Measurements from ENCODE around the gene GFY. TPM values are rescaled to one million over a fixed set of nuclear protein-coding genes. Genes with fewer than 3 reads are reported as not detected.

Gene GFY
- total RNA-seq, 6 experiments from 2014 or later, result not detected

- Mint-ChIP-seq H3K4me1 (ENCODE audit: low read depth) (peaks cover 11% of the 10 kb centered on the region), H3K27ac (no peak overlapping the region), H3K27me3 (ENCODE audit: insufficient read depth) (peaks cover 81% of the 10 kb centered on the region), H3K9me3 (no peaks in the 10 kb centered on the region), H3K4me3 (no peak overlapping the region; the same call in 1 of the 2 replicates), H3K36me3 (ENCODE audit: low read depth) (no peaks in the 10 kb centered on the region; the same call in 1 of the 2 replicates)
- TF ChIP-seq CTCF (IDR thresholded peaks at IDR 0.05), result no peak
- no peak for DNase-seq
Measured at GRCh38 chr19:49423985-49424303, 1.2 kb upstream of the GFY start.

- Mint-ChIP-seq H3K27ac (no peak overlapping the region), H3K36me3 (ENCODE audit: low read depth) (no peaks in the 10 kb centered on the region; the same call in 1 of the 2 replicates), H3K4me3 (no peak overlapping the region), H3K4me1 (ENCODE audit: low read depth) (peaks cover 11% of the 10 kb centered on the region), H3K27me3 (ENCODE audit: insufficient read depth) (peaks cover 84% of the 10 kb centered on the region), H3K9me3 (no peaks in the 10 kb centered on the region)
- DNase-seq, result no peak
- no peak for TF ChIP-seq CTCF (IDR thresholded peaks at IDR 0.05)
Measured at GRCh38 chr19:49425922-49426592, 869 bp downstream of the GFY start.

- Mint-ChIP-seq H3K27ac (no peak overlapping the region), H3K4me1 (ENCODE audit: low read depth) (peaks cover 11% of the 10 kb centered on the region), H3K9me3 (peaks cover 4% of the 10 kb centered on the region; the same call in 1 of the 2 replicates), H3K27me3 (ENCODE audit: insufficient read depth) (peaks cover 81% of the 10 kb centered on the region), H3K4me3 (no peak overlapping the region), H3K36me3 (ENCODE audit: low read depth) (no peaks in the 10 kb centered on the region; the same call in 1 of the 2 replicates)
- DNase-seq, result no peak
- TF ChIP-seq CTCF (IDR thresholded peaks at IDR 0.05), result no peak
Measured at GRCh38 chr19:49427339-49427738, 2.2 kb downstream of the GFY start.

- Mint-ChIP-seq H3K4me1 (ENCODE audit: low read depth) (peaks cover 6% of the 10 kb centered on the region; the same call in 1 of the 2 replicates), H3K9me3 (peaks cover 5% of the 10 kb centered on the region; the same call in 1 of the 2 replicates), H3K4me3 (no peak overlapping the region), H3K36me3 (ENCODE audit: low read depth) (no peaks in the 10 kb centered on the region; the same call in 1 of the 2 replicates), H3K27ac (no peak overlapping the region), H3K27me3 (ENCODE audit: insufficient read depth) (peaks cover 78% of the 10 kb centered on the region)
- TF ChIP-seq CTCF (IDR thresholded peaks at IDR 0.05), result no peak
- DNase-seq, result no peak
Measured at GRCh38 chr19:49427855-49428546, 2.8 kb downstream of the GFY start.

- no peak overlapping the region for H3K4me3 Mint-ChIP-seq
Measured at GRCh38 chr19:49428547-49429451, 3.6 kb downstream of the GFY start.

More at GRCh38 chr19:49428547-49429451, 3.6 kb downstream of the GFY start:
- no peak overlapping the region for H3K27ac Mint-ChIP-seq
- TF ChIP-seq CTCF (IDR thresholded peaks at IDR 0.05), result no peak
- peaks cover 5% of the 10 kb centered on the region; the same call in 1 of the 2 replicates for H3K9me3 Mint-ChIP-seq
- H3K27me3 Mint-ChIP-seq (ENCODE audit: insufficient read depth), result peaks cover 80% of the 10 kb centered on the region
- no peak for DNase-seq
- no peaks in the 10 kb centered on the region; the same call in 1 of the 2 replicates for H3K36me3 Mint-ChIP-seq (ENCODE audit: low read depth)
- H3K4me1 Mint-ChIP-seq (ENCODE audit: low read depth), result peaks cover 2% of the 10 kb centered on the region; the same call in 1 of the 2 replicates

All from HFFc6 (cell line).